HG02973 (cell line): ENCODE measurements around the gene OBP2B.

ENCODE experiments used
- ATAC-seq: cut with Tn5 transposase; IDR thresholded peaks from one replicate; pipeline ENCODE4 v1.9.1; 2021; ENCODE audit warnings: moderate library complexity; ENCODE audit not compliant: unreplicated experiment

Gene OBP2B

GRCh38 chr9:133202688-133203453, 6.2 kb downstream of the OBP2B start:
- ATAC-seq, result no peak

- ATAC-seq, result no peak
Measured at GRCh38 chr9:133202145-133202513, 6.9 kb downstream of the OBP2B start.

- no peak for ATAC-seq
Measured at GRCh38 chr9:133201424-133202144, 7.5 kb downstream of the OBP2B start.

GRCh38 chr9:133200631-133201030, 8.4 kb downstream of the OBP2B start:
- ATAC-seq, result no peak

GRCh38 chr9:133199648-133200321, 9.3 kb downstream of the OBP2B start:
- no peak for ATAC-seq

GRCh38 chr9:133195029-133195428, 14.0 kb downstream of the OBP2B start:
- no peak for ATAC-seq

GRCh38 chr9:133194597-133194996, 14.5 kb downstream of the OBP2B start:
- no peak for ATAC-seq

- no peak for ATAC-seq
Measured at GRCh38 chr9:133191989-133192388, 17.1 kb downstream of the OBP2B start.

- no peak for ATAC-seq
Measured at GRCh38 chr9:133189826-133190225, 19.2 kb downstream of the OBP2B start.

- ATAC-seq, result no peak
Measured at GRCh38 chr9:133188843-133189180, 20.2 kb downstream of the OBP2B start.

- no peak for ATAC-seq
Measured at GRCh38 chr9:133188006-133188842, 20.8 kb downstream of the OBP2B start.

GRCh38 chr9:133187561-133188005, 21.5 kb downstream of the OBP2B start:
- ATAC-seq, result no peak

- ATAC-seq, result no peak
Measured at GRCh38 chr9:133186736-133187135, 22.3 kb downstream of the OBP2B start.

- ATAC-seq, result no peak
Measured at GRCh38 chr9:133184971-133185370, 24.1 kb downstream of the OBP2B start.

GRCh38 chr9:133182151-133182550, 26.9 kb downstream of the OBP2B start:
- ATAC-seq, result no peak

GRCh38 chr9:133181561-133181960, 27.5 kb downstream of the OBP2B start:
- no peak for ATAC-seq

GRCh38 chr9:133180953-133181352, 28.1 kb downstream of the OBP2B start:
- no peak for ATAC-seq

- ATAC-seq, result no peak
Measured at GRCh38 chr9:133173056-133173455, 36.0 kb downstream of the OBP2B start.

GRCh38 chr9:133171161-133171961, 37.7 kb downstream of the OBP2B start:
- ATAC-seq, result no peak

GRCh38 chr9:133170716-133171115, 38.3 kb downstream of the OBP2B start:
- ATAC-seq, result no peak
